Heart left ventricle (tissue), 16 donors: ENCODE data around the gene PACSIN2. TPM values are rescaled to one million over a fixed set of nuclear protein-coding genes. Genes with fewer than 3 reads are reported as not detected.
A peak's percentile ranks its signal among the peaks of the same experiment; 100 is the strongest.

Source experiments
- ATAC-seq, 4 donors: fragments of 200-7000 bp; cut with Tn5 transposase; one replicate each; pipeline ENCODE4 v1.9.1; 2020 to 2022; ENCODE audit warnings: moderate library complexity in 4 of 4, mild to moderate bottlenecking in 3 of 4, moderate number of reproducible peaks in 1 of 4
- DNase-seq, 5 donors: peaks; one replicate each; pipeline ENCODE4 v3.0.0-alpha.2; 2020
- H3K27ac ChIP-seq, 12 donors: fragments of 200-600 bp; sonication (generic) in 4 of 12; one replicate each; pipeline versions ENCODE4 v1.5.0 to v1.8.0; 2016 to 2022; ENCODE audit warnings: mild to moderate bottlenecking in 2 of 12
- H3K27me3 ChIP-seq, 9 donors: fragments of 200-600 bp; sonication (generic) in 2 of 9; one replicate each; pipeline versions ENCODE4 v1.5.1 to v1.8.0; 2016 to 2022; ENCODE audit warnings: mild to moderate bottlenecking in 3 of 9
- H3K36me3 ChIP-seq, 9 donors: fragments of 200-600 bp; sonication (generic) in 2 of 9; one replicate each; pipeline versions ENCODE4 v1.5.0 to v1.8.0; 2018 to 2022; ENCODE audit warnings: mild to moderate bottlenecking in 2 of 9
- H3K4me1 ChIP-seq, 12 donors: fragments of 200-600 bp; sonication (generic) in 4 of 12; one replicate each; pipeline versions ENCODE4 v1.5.0 to v1.8.0; 2016 to 2022; ENCODE audit warnings: mild to moderate bottlenecking in 3 of 12
- H3K4me3 ChIP-seq, 12 donors: fragments of 200-600 bp; sonication (generic) in 4 of 12; one replicate each; pipeline versions ENCODE4 v1.5.0 to v1.8.0; 2017 to 2022; ENCODE audit warnings: mild to moderate bottlenecking in 9 of 12, moderate library complexity in 4 of 12
- H3K9me3 ChIP-seq, 12 donors: fragments of 200-600 bp; sonication (generic) in 4 of 12; one replicate each; pipeline versions ENCODE4 v1.5.0 to v1.8.0; 2016 to 2022; ENCODE audit warnings: mild to moderate bottlenecking in 1 of 12
- POLR2A ChIP-seq, 2 donors: fragments of 450-650 bp; IDR thresholded peaks; one replicate each; pipeline ENCODE4 v1.6.1; 2017; ENCODE audit warnings: antibody characterized with exemption in 2 of 2, mild to moderate bottlenecking in 2 of 2, moderate library complexity in 2 of 2
- WGBS, 4 donors: extraction: QIAGEN DNeasy Blood & Tissue Kit in 2 of 4; methylation state at CpG; one replicate each; pipeline versions ENCODE4 v1.1.5 to v1.1.7; 2013 to 2018; 5-methylcytosine and 5-hydroxymethylcytosine counted together
- intact Hi-C, 10 donors: fragments of 100-400 bp; cut with DNase I; formaldehyde crosslinking; loops; one replicate each; pipeline versions ENCODE4 v1.11.1 to v1.14.2; 2022
- polyA plus RNA-seq, 2 donors: library from polyadenylated mRNA; stranded (reverse); fragments of 200-250 nt; gene quantifications; one replicate each; pipeline ENCODE4 v1.2.3, GENCODE V29; 2013
- total RNA-seq, 9 donors: library from RNA; depleted of rRNA in 2 of 9; stranded (reverse); fragments of >200 nt in 2 of 9; fragmentation: NEBNext Ultra II Directional in 3 of 9; extraction: Animal tissue kit (Norgen Biotek cat#: 25700) in 3 of 9; gene quantifications; one replicate each; pipeline versions ENCODE4 v1.1.0 to v1.2.4, GENCODE V29; 2016 to 2023
- TF ChIP-seq, protein P1 (sequence below), 12 donors: fragments of 200-600 bp; sonication (generic) in 4 of 12; IDR thresholded peaks; one replicate each; pipeline versions ENCODE4 v1.5.0 to v1.8.0; 2018 to 2022; ENCODE audit warnings: antibody characterized with exemption in 12 of 12, mild to moderate bottlenecking in 5 of 12
- donor health status: ischemic (EF 13 %, LVEDD 7.1; RV severe dilation, severe dysfunction).
- donor health status: healthy with polysubstance abuse.
- donor health status: DM: no; HTN: yes; CAD: no.
- donor health status: DM: no; HTN: no; CAD: no.
- donor health status: ischemic (EF 25% LVEDD 6.9; RV normal size, moderate dysfunction).
- donor health status: ischemic (EF 25% LVEDD 5.7; RV mildly dilated, moderate dysfunction).
- donor health status: healthy.
- donor health status: DM: yes; HTN: yes; CAD: no.
- donor health status: ischemic (EF 35%, LVEDD 5.7; RV mildly dilated, moderate dysfunction).
- donor health status: nonischemic (EF 11% LVEDD 7.7; RV severe dilation, severe dysfunction).
- donor health status: DM: yes; HTN: yes; CAD: no.
- donor health status: PGD.
- donor health status: ischemic (EF 29% LVEDD 5.4; RV normal size, mild dysfunction).
- donor health status: nonischemic (EF 23%, LVEDD 6.1; RV moderate dilation, normal function).

Gene PACSIN2
- total and polyA plus RNA-seq, 11 donors: 26.5 to 87.1 (median 59.3) TPM

DNA sequence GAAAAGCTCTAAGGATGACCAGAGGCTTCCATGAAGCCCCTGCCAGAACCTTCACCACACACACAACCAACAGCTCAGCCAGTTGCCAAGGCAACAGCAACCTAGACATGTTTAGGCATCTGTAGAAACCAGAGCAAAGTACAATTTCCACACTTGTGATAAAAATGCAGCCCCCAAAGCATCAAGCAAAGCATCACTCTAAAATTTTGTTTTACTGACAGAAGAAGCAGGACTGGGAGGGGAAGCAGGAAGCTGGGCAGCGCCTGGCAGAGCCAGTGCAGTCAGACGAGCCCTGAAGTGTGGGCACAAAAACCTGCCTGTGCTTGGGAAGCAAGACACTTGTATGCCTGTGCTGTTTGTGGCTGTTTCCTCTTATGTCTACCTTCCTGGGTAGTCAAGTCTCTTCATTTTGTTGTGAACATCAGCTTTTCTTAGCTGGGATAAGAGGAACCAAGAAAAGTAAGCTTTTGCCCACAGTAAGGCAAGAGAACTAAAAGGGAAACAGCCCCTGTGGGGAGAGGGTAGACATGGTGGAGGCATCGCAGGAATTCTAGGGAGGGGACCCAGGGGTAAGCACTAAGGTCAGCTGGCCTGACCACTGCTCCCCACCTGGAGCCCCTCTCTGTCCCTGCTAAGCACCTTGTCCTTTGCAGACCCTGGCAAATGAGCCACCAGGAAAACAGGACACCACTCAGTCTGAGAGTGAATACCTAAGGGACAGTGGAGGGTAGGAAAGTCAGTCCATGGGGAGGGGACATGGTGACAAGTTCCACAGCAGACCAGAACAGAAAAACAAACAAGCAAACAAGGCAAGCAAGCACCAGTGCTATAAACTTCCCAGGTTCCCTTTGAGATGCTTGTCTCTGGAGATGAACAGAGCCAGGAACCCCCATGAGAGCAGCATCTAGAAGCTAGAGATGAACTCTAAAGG lies 13.4 kb downstream of the PACSIN2 start:
- H3K27me3 ChIP-seq: no peaks in the 10 kb centered on the region
- H3K4me3 ChIP-seq: no peak overlapping the region
- peaks cover 7 to 87% (median 50%) of the 10 kb centered on the region in 12 donors for H3K4me1 ChIP-seq
- peak overlapping the region in 3 of 12 donors; percentile 18 to 61 (median 43) for H3K27ac ChIP-seq
- intact Hi-C loops: no loop called here
- WGBS, 4 donors: 49 to 56% (median 52%) methylated on average over 3 of the region's 3 CpGs
- DNase-seq (no peak), ATAC-seq (peak in 2 of 4 donors; percentile 36 to 37)
- TF ChIP-seq POLR2A (IDR thresholded peaks at IDR 0.05): no peak
- TF ChIP-seq, protein P1, sequence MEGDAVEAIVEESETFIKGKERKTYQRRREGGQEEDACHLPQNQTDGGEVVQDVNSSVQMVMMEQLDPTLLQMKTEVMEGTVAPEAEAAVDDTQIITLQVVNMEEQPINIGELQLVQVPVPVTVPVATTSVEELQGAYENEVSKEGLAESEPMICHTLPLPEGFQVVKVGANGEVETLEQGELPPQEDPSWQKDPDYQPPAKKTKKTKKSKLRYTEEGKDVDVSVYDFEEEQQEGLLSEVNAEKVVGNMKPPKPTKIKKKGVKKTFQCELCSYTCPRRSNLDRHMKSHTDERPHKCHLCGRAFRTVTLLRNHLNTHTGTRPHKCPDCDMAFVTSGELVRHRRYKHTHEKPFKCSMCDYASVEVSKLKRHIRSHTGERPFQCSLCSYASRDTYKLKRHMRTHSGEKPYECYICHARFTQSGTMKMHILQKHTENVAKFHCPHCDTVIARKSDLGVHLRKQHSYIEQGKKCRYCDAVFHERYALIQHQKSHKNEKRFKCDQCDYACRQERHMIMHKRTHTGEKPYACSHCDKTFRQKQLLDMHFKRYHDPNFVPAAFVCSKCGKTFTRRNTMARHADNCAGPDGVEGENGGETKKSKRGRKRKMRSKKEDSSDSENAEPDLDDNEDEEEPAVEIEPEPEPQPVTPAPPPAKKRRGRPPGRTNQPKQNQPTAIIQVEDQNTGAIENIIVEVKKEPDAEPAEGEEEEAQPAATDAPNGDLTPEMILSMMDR (IDR thresholded peaks at IDR 0.05): no peak
- H3K36me3 ChIP-seq: no peaks in the 10 kb centered on the region
- peaks cover 0 to 9% (median 0%) of the 10 kb centered on the region in 12 donors for H3K9me3 ChIP-seq

DNA sequence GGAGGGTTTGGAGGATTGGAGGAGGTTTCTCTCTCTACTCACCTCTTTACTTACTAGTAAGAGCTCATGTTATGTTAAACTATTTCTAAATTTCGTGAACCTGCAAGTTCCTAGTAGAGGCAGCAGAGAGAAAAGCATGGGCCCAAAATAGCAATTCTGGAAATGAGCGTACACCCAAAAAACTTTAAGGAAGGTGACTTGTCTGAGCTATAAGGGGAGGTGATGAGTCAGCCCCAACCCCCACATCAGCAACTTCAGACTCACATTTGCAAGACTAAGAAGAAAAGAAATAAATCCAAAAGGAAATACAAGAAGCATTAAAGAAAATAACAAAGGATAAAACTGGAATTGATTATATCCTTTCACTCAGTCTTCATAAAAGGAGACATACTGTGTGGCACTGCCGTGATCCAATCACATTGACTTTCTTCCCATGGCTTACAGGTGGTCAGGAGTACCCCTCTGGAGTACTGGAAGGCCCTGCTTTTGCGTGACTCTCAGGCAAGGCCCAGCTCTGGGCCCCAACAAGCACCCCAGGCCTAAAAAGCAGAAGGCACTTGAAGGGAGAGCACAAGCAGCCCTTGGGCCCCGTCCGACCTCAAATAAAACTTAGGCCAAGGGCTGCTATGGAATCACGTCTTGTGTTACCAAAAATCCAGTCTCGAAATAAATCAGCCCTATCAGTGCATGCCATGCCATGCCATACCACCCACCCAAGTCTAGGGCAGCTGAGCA lies 14.3 kb downstream of the PACSIN2 start:
- DNase-seq (no peak), ATAC-seq (no peak)
- Histone ChIP-seq H3K36me3 (no peaks in the 10 kb centered on the region), H3K4me1 (peaks cover 7 to 93% (median 54%) of the 10 kb centered on the region in 12 donors), H3K27me3 (no peaks in the 10 kb centered on the region), H3K27ac (peak overlapping the region in 2 of 12 donors; percentile 43 to 48), H3K9me3 (peaks cover 0 to 9% (median 0%) of the 10 kb centered on the region in 12 donors), H3K4me3 (no peak overlapping the region)
- 73 to 83% (median 81%) methylated on average over 8 of the region's 8 CpGs for WGBS, 4 donors
- TF ChIP-seq, protein P1 (IDR thresholded peaks at IDR 0.05): no peak
- no peak for TF ChIP-seq POLR2A (IDR thresholded peaks at IDR 0.05)
- intact Hi-C loops: no loop called here

DNA sequence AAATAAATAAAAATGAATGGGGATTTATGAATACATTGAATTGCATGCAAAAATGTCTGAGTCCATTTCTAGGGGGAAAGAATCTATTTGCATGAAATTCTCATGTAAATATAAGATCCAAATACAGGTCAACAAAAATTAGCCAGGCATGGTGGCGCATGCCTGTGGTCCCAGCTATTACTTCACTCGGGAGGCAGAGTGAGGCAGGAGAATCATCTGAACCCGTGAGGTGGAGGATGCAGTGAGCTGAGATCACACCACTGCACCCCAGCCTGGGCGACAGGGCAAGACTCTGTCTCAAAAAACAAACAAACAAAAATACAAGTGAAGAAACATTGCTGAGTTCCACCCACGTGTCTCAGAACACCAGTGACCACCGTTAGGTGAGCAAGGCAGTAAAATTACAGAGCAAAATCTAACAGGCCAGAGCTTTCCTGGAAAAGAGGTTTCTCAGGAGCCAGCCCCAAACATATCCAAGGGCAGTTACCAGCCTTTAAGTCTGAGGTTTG lies 17.3 kb downstream of the PACSIN2 start:
- Histone ChIP-seq H3K27ac (peak overlapping the region in 3 of 12 donors; percentile 39 to 86 (median 46)), H3K4me1 (peaks cover 9 to 95% (median 67%) of the 10 kb centered on the region in 12 donors), H3K36me3 (peaks cover 0 to 4% (median 0%) of the 10 kb centered on the region in 9 donors), H3K9me3 (peaks cover 0 to 9% (median 0%) of the 10 kb centered on the region in 12 donors), H3K4me3 (no peak overlapping the region), H3K27me3 (no peaks in the 10 kb centered on the region)
- intact Hi-C loops: no loop called here
- 76 to 84% (median 78%) methylated on average over 6 of the region's 6 CpGs for WGBS, 4 donors
- no peak for DNase-seq
- TF ChIP-seq, protein P1 (IDR thresholded peaks at IDR 0.05): no peak
- no peak for TF ChIP-seq POLR2A (IDR thresholded peaks at IDR 0.05)
- no peak for ATAC-seq
